Stimulated activated CD4-positive, alpha-beta T cell treated with anti-CD3 and anti-CD28 coated beads, Interleukin-1b, Interleukin-23, amount 100 ng/mL, for 4 hours (primary cell): ENCODE results near the gene ADAMTS13.

Experiments used
- DNase-seq, 2 donors: peaks; one replicate each; pipeline ENCODE4 v3.0.0-alpha.2; 2020; ENCODE audit warnings: low read depth in 2 of 2

ADAMTS13 gene

GRCh38 chr9:133454325-133454724 is 32.2 kb downstream of the ADAMTS13 start:
- DNase-seq = no peak

GRCh38 chr9:133454943-133455673 is 32.9 kb downstream of the ADAMTS13 start:
- no peak for DNase-seq

GRCh38 chr9:133455936-133456335 is 33.8 kb downstream of the ADAMTS13 start:
- DNase-seq = no peak

- DNase-seq = no peak
Observed at GRCh38 chr9:133456409-133456808, 34.2 kb downstream of the ADAMTS13 start.

GRCh38 chr9:133457233-133457632 is 35.1 kb downstream of the ADAMTS13 start:
- no peak for DNase-seq

GRCh38 chr9:133457748-133458147 is 35.6 kb downstream of the ADAMTS13 start:
- no peak for DNase-seq

GRCh38 chr9:133458643-133459312 is 36.6 kb downstream of the ADAMTS13 start:
- DNase-seq = no peak

GRCh38 chr9:133459476-133460404 is 37.6 kb downstream of the ADAMTS13 start, which contains the start of gene CACFD1:
Gene CACFD1, plus strand, starts transcription at chr9:133459978. Its CDS starts 89 bp downstream, at chr9:133460067.
- peak; percentile 84 to 92 for DNase-seq

GRCh38 chr9:133460405-133461175 is 38.4 kb downstream of the ADAMTS13 start:
- DNase-seq = peak in 1 of 2 donors; percentile 13

- no peak for DNase-seq
Observed at GRCh38 chr9:133461975-133462374, 39.8 kb downstream of the ADAMTS13 start.

GRCh38 chr9:133463234-133463863 is 41.2 kb downstream of the ADAMTS13 start:
- no peak for DNase-seq

- no peak for DNase-seq
Observed at GRCh38 chr9:133463864-133464615, 41.9 kb downstream of the ADAMTS13 start.

GRCh38 chr9:133464638-133465037 is 42.5 kb downstream of the ADAMTS13 start:
- no peak for DNase-seq

- no peak for DNase-seq
Observed at GRCh38 chr9:133465984-133466383, 43.8 kb downstream of the ADAMTS13 start.

GRCh38 chr9:133467101-133467500 is 44.9 kb downstream of the ADAMTS13 start:
- DNase-seq = no peak

- no peak for DNase-seq
Observed at GRCh38 chr9:133468374-133468773, 46.2 kb downstream of the ADAMTS13 start.

GRCh38 chr9:133468777-133469421 is 46.7 kb downstream of the ADAMTS13 start:
- no peak for DNase-seq

GRCh38 chr9:133470427-133470924 is 48.3 kb downstream of the ADAMTS13 start:
- DNase-seq = no peak

- no peak for DNase-seq
Observed at GRCh38 chr9:133470988-133471387, 48.8 kb downstream of the ADAMTS13 start.
